Thyroid gland (tissue), 4 donors: ENCODE data around the gene PTPRT. TPM values are rescaled to one million over a fixed set of nuclear protein-coding genes. Genes with fewer than 3 reads are reported as not detected.

Source experiments
- DNase-seq, 2 donors: peaks; one replicate each; pipeline ENCODE4 v3.0.0-alpha.2; 2019
- H3K27ac ChIP-seq, 3 donors: fragments of 200-600 bp; sonication (generic); 1 replicate in 2 of 3; 2 replicates in 1 of 3; pipeline ENCODE4 v1.5.1; 2016 to 2019; ENCODE audit warnings: mild to moderate bottlenecking in 1 of 3, moderate library complexity in 1 of 3
- H3K27me3 ChIP-seq: fragments of 200-600 bp; sonication (generic); one replicate; pipeline ENCODE4 v1.5.1; 2019
- H3K36me3 ChIP-seq, 2 donors: fragments of 200-600 bp; sonication (generic); one replicate each; pipeline ENCODE4 v1.5.1; 2016 to 2019
- H3K4me1 ChIP-seq, 2 donors: fragments of 200-600 bp; sonication (generic); one replicate each; pipeline ENCODE4 v1.5.1; 2017 to 2019
- H3K4me3 ChIP-seq, 3 donors: fragments of 200-600 bp; sonication (generic); replicated peaks in 1 of 3; 1 replicate in 2 of 3; 2 replicates in 1 of 3; pipeline ENCODE4 v1.5.1; 2016; ENCODE audit warnings: mild to moderate bottlenecking in 1 of 3
- H3K9me3 ChIP-seq: fragments of 200-600 bp; sonication (generic); one replicate; pipeline ENCODE4 v1.5.1; 2017
- POLR2A ChIP-seq, 2 donors: fragments of 450-650 bp; IDR thresholded peaks; one replicate each; pipeline ENCODE4 v1.6.1; 2017; ENCODE audit warnings: antibody characterized with exemption in 2 of 2, mild to moderate bottlenecking in 2 of 2, moderate library complexity in 1 of 2
- WGBS, 2 donors: methylation state at CpG; one replicate each; pipeline ENCODE4 v1.1.5; 2017; 5-methylcytosine and 5-hydroxymethylcytosine counted together
- intact Hi-C: fragments of 100-400 bp; cut with DNase I; formaldehyde crosslinking; loops from one replicate; pipeline ENCODE4 v1.15.1; 2023
- total RNA-seq, 4 donors: library from RNA; depleted of rRNA; stranded (reverse); fragments of >200 nt; gene quantifications; one replicate each; pipeline ENCODE4 v1.2.3, GENCODE V29; 2016
- TF ChIP-seq, protein P1 (sequence below), 6 experiments: fragments of 200-600 bp in 3 of 6; fragments of 450-650 bp in 3 of 6; sonication (generic) in 3 of 6; IDR thresholded peaks; one replicate each; pipeline ENCODE4 v1.5.1; 2016 to 2019; ENCODE audit warnings: antibody characterized with exemption in 6 of 6, mild to moderate bottlenecking in 2 of 6, inconsistent platforms in 1 of 6, moderate library complexity in 1 of 6

PTPRT gene
- under 1 TPM in 2 of 4 donors, not detected in 2; 0.11 to 0.15 TPM for total RNA-seq

DNA sequence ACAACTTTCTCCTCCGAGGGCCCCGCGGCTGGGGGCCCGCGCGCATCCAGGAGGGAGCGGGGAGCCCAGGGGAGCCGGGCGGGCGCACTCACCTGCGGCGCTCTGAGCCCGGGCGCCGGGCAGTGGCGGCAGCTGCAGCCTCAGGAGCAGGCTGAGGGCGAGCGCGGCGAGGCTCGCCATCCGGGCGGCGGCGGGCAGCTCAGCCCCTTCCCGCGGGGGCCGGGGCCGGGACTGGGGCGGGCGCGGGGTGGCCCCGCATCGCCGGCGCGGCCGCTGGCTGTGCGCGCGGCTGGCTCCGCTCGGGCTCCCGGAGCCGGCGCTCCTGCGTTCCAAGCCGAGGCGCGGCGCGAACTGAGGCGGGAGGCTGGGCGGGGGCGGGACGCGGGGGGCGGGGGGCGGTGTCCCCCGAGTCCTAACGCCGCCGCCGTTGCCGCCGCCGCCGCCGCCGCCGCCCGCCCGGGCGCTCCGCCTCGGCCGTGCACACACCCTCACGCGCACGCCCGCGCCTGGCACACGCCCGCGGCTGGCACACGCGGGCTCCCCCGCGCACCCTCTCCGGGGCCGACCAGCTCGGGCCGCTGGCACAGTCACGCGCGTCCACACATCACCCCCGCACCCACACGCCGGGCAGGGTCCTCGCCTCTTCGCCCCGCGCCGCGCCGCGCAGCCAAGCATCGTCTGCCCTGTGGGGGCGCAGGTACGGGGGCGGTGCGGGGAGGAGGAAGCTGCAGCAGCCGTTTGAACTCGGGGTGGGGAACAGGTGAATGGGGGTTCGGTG, at the start of gene PTPRT:
Gene PTPRT (minus strand): TSS at position 353 of the 778 bp plus-strand sequence. CDS start 173 bp downstream, at position 180.
- Histone ChIP-seq H3K4me1 (no peaks in the 10 kb centered on the region), H3K27me3 (no peaks in the 10 kb centered on the region), H3K36me3 (no peaks in the 10 kb centered on the region), H3K9me3 (no peaks in the 10 kb centered on the region), H3K27ac (no peak within 1 kb of the TSS), H3K4me3 (no peak within 1 kb of the TSS)
- no peak for TF ChIP-seq POLR2A (IDR thresholded peaks at IDR 0.05)
- TF ChIP-seq, protein P1, sequence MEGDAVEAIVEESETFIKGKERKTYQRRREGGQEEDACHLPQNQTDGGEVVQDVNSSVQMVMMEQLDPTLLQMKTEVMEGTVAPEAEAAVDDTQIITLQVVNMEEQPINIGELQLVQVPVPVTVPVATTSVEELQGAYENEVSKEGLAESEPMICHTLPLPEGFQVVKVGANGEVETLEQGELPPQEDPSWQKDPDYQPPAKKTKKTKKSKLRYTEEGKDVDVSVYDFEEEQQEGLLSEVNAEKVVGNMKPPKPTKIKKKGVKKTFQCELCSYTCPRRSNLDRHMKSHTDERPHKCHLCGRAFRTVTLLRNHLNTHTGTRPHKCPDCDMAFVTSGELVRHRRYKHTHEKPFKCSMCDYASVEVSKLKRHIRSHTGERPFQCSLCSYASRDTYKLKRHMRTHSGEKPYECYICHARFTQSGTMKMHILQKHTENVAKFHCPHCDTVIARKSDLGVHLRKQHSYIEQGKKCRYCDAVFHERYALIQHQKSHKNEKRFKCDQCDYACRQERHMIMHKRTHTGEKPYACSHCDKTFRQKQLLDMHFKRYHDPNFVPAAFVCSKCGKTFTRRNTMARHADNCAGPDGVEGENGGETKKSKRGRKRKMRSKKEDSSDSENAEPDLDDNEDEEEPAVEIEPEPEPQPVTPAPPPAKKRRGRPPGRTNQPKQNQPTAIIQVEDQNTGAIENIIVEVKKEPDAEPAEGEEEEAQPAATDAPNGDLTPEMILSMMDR (IDR thresholded peaks at IDR 0.05): no peak
- 0 to 1% methylated on average over 16 of the region's 115 CpGs for WGBS, 2 donors
- no peak for DNase-seq
- intact Hi-C loops: no loop called here

DNA sequence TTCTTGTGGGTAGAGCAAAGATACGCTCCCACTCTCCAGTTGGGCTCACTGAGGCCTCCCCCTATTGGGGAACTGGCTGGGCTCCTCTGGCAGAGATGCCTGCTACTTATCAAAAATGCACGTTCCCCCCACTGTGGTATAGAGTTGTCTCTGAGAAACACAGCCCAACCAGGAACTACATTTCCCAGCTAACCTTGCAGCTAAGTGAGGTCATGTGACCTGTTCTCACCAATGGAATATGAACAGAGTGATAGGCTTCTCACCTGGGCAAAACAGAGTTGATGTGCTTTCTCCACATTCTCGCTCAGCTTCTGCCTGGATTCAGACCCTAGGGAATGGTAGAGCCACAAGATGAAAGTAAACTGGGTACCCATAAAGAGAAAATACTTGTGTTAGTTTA, 49.1 kb upstream of the PTPRT start:
- Histone ChIP-seq H3K27me3 (no peaks in the 10 kb centered on the region), H3K4me1 (no peaks in the 10 kb centered on the region), H3K4me3 (no peak overlapping the region), H3K9me3 (no peaks in the 10 kb centered on the region), H3K36me3 (no peaks in the 10 kb centered on the region), H3K27ac (no peak overlapping the region)
- DNase-seq: no peak
- TF ChIP-seq POLR2A (IDR thresholded peaks at IDR 0.05): no peak
- TF ChIP-seq, protein P1 (IDR thresholded peaks at IDR 0.05): no peak
- intact Hi-C loops: no loop called here
- WGBS, 2 donors: 66 to 72% methylated on average over 3 of the region's 3 CpGs

DNA sequence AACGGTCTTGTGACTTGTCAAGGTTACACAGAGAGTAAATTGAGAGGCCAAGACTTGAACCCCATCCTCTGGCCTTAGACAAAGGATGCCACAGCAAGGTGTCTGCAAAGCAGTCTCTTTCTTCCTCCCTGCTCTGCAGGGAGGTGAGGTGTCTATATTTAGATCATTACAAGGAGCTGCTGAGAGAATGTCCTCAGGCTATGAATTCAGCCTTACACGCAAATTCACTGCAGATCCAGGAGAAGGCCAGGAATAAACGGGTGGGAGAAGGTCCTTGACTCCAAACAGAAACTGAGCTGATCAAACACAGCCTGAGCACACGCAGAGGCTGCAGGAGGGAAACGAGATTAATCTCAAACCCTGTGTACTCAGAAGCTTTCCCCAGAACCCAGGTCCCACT, 48.6 kb upstream of the PTPRT start:
- H3K27me3 ChIP-seq: no peaks in the 10 kb centered on the region
- no peak overlapping the region for H3K4me3 ChIP-seq
- H3K36me3 ChIP-seq: no peaks in the 10 kb centered on the region
- H3K9me3 ChIP-seq: no peaks in the 10 kb centered on the region
- no peaks in the 10 kb centered on the region for H3K4me1 ChIP-seq
- H3K27ac ChIP-seq: no peak overlapping the region
- intact Hi-C loops: no loop called here
- no peak for TF ChIP-seq POLR2A (IDR thresholded peaks at IDR 0.05)
- TF ChIP-seq, protein P1 (IDR thresholded peaks at IDR 0.05): no peak
- 30 to 40% methylated on average over 5 of the region's 5 CpGs for WGBS, 2 donors
- DNase-seq: no peak

DNA sequence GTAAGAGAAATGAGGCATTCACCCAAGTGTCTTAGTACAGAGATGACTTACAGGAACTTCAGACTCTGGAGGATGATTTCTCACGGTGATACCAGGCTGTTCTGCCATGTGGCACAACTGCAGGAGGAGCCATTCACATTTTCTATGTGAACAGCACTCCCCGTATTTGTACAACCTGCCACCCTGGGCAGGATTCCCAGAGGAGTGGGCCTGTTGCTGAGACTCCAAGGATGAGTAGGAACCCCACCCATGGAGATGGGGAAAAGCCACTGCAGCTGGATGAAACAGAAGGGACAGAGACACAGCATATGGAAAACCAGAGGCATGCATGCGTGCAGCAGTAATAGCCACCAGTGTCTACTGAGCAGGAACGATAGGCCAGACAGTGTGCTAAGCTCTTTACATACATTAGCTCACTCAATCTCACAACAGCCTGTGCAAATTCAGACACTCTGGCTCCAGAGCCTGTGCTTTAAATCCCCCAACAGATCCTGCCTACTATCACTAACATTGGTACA, 48.0 kb upstream of the PTPRT start:
- intact Hi-C loops: no loop called here
- no peaks in the 10 kb centered on the region for H3K9me3 ChIP-seq
- no peaks in the 10 kb centered on the region for H3K36me3 ChIP-seq
- no peak overlapping the region for H3K27ac ChIP-seq
- no peaks in the 10 kb centered on the region for H3K27me3 ChIP-seq
- H3K4me1 ChIP-seq: no peaks in the 10 kb centered on the region
- 63 to 71% methylated on average over 3 to 4 of the region's 4 CpGs for WGBS, 2 donors
- H3K4me3 ChIP-seq: no peak overlapping the region
- no peak for TF ChIP-seq POLR2A (IDR thresholded peaks at IDR 0.05)
- TF ChIP-seq, protein P1 (IDR thresholded peaks at IDR 0.05): no peak
- no peak for DNase-seq

DNA sequence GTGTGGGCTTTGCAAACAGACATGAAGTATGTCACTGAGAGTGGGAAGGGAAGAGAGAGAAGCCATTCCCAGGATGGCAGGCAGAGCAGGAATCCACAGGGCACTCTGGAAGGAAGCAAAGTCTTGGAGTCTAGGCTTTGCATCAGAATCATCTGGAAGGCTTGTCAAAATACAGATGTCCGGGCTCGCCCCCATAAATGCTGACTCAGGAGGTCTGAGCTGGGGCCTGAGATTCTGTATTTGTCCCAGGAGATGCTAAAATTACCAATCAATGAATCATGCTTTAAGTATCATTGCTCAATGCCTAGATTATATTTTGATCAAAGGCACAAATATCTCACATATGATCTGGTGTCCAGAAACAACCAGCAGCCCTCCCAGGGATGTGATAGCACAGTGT, 46.3 kb upstream of the PTPRT start:
- no peaks in the 10 kb centered on the region for H3K36me3 ChIP-seq
- DNase-seq: no peak
- no peak overlapping the region for H3K4me3 ChIP-seq
- WGBS, 2 donors: 66 to 79% methylated on average over 2 of the region's 2 CpGs
- H3K9me3 ChIP-seq: no peaks in the 10 kb centered on the region
- no peaks in the 10 kb centered on the region for H3K27me3 ChIP-seq
- H3K4me1 ChIP-seq: no peaks in the 10 kb centered on the region
- TF ChIP-seq, protein P1 (IDR thresholded peaks at IDR 0.05): no peak
- TF ChIP-seq POLR2A (IDR thresholded peaks at IDR 0.05): no peak
- intact Hi-C loops: no loop called here
- no peak overlapping the region for H3K27ac ChIP-seq
